DOHH2 (cell line): Measurements from ENCODE around the gene TMEM79.
A peak's percentile ranks its signal among the peaks of the same experiment; 100 is the strongest.

ENCODE experiments used
- H3F3A ChIP-seq: fragments of 200-600 bp; sonication (generic), shearing (Covaris generic); 2 replicates; pipeline ENCODE4 v1.6.0; 2016; ENCODE audit warnings: antibody characterized with exemption, mild to moderate bottlenecking; ENCODE audit not compliant: control insufficient read depth, insufficient read depth
- H3K27ac ChIP-seq: fragments of 200-600 bp; sonication (generic); 2 replicates; pipeline ENCODE4 v1.5.1; 2014; ENCODE audit warnings: low read depth, mild to moderate bottlenecking, low read length, moderate library complexity
- H3K27me3 ChIP-seq: fragments of 200-600 bp; sonication (generic); 2 replicates; pipeline ENCODE4 v1.6.1; 2014; ENCODE audit warnings: mild to moderate bottlenecking, low read length, mixed read lengths; ENCODE audit not compliant: control insufficient read depth
- H3K36me3 ChIP-seq: fragments of 200-600 bp; sonication (generic); 2 replicates; pipeline ENCODE4 v1.6.1; 2014; ENCODE audit warnings: mild to moderate bottlenecking, low read length, moderate library complexity, mixed read lengths; ENCODE audit not compliant: control insufficient read depth
- H3K4me1 ChIP-seq: fragments of 200-600 bp; sonication (generic); 2 replicates; pipeline ENCODE4 v1.6.1; 2014; ENCODE audit warnings: mild to moderate bottlenecking, low read length, mixed read lengths; ENCODE audit not compliant: control insufficient read depth
- H3K4me2 ChIP-seq: fragments of 200-600 bp; sonication (generic); 2 replicates; pipeline ENCODE4 v1.6.0; 2014; ENCODE audit warnings: mild to moderate bottlenecking, low read length, moderate library complexity
- H3K4me3 ChIP-seq: fragments of 200-600 bp; sonication (generic); 2 replicates; pipeline ENCODE4 v1.5.1; 2014; ENCODE audit warnings: mild to moderate bottlenecking, low read length, mixed read lengths
- H3K79me2 ChIP-seq: fragments of 200-600 bp; sonication (generic); 2 replicates; pipeline ENCODE4 v1.6.1; 2014; ENCODE audit warnings: mild to moderate bottlenecking, low read length, mixed read lengths; ENCODE audit not compliant: control insufficient read depth
- H3K9me2 ChIP-seq: fragments of 200-600 bp; sonication (generic); replicated peaks from 2 replicates; pipeline ENCODE4 v1.6.1; 2014; ENCODE audit warnings: mild to moderate bottlenecking, low read length, mixed read lengths; ENCODE audit not compliant: control insufficient read depth
- H3K9me3 ChIP-seq: fragments of 200-600 bp; sonication (generic); 2 replicates; pipeline ENCODE4 v1.6.1; 2014; ENCODE audit warnings: antibody characterized with exemption, low read length, mixed read lengths; ENCODE audit not compliant: control insufficient read depth, insufficient read depth
- H4K20me1 ChIP-seq: fragments of 200-600 bp; sonication (generic); 2 replicates; pipeline ENCODE4 v1.6.0; 2014; ENCODE audit warnings: low read depth, mild to moderate bottlenecking, antibody characterized with exemption, low read length, moderate library complexity; ENCODE audit not compliant: control insufficient read depth, insufficient read depth
- CTCF ChIP-seq: fragments of 200-600 bp; sonication (generic); IDR thresholded peaks from one replicate; pipeline ENCODE4 v1.5.1; 2014; ENCODE audit warnings: antibody characterized with exemption, mild to moderate bottlenecking, low read depth, low read length; ENCODE audit not compliant: poor library complexity, severe bottlenecking
- EZH2phosphoT487 ChIP-seq: fragments of 200-600 bp; sonication (generic); IDR thresholded peaks from 2 replicates; pipeline ENCODE4 v1.6.1; 2017; ENCODE audit warnings: borderline replicate concordance, mild to moderate bottlenecking, antibody characterized with exemption, low read length, moderate library complexity, mixed read lengths

The TMEM79 gene

GRCh38 chr1:156244712-156245111, 39.4 kb upstream of the TMEM79 start:
- H3F3A ChIP-seq: peaks cover 6% of the 10 kb centered on the region
- H3K79me2 ChIP-seq: no peaks in the 10 kb centered on the region
- peak overlapping the region; percentile 74 for H3K4me2 ChIP-seq
- peaks cover 27% of the 10 kb centered on the region for H3K4me1 ChIP-seq
- H3K4me3 ChIP-seq: no peak overlapping the region
- no peak overlapping the region for H3K27ac ChIP-seq
- H3K9me3 ChIP-seq: no peaks in the 10 kb centered on the region
- H3K9me2 ChIP-seq: no peaks in the 10 kb centered on the region
- H4K20me1 ChIP-seq: no peaks in the 10 kb centered on the region
- H3K27me3 ChIP-seq: peaks cover 11% of the 10 kb centered on the region
- H3K36me3 ChIP-seq: peaks cover 8% of the 10 kb centered on the region
- TF ChIP-seq EZH2phosphoT487: no peak
- no peak for TF ChIP-seq CTCF

DNA sequence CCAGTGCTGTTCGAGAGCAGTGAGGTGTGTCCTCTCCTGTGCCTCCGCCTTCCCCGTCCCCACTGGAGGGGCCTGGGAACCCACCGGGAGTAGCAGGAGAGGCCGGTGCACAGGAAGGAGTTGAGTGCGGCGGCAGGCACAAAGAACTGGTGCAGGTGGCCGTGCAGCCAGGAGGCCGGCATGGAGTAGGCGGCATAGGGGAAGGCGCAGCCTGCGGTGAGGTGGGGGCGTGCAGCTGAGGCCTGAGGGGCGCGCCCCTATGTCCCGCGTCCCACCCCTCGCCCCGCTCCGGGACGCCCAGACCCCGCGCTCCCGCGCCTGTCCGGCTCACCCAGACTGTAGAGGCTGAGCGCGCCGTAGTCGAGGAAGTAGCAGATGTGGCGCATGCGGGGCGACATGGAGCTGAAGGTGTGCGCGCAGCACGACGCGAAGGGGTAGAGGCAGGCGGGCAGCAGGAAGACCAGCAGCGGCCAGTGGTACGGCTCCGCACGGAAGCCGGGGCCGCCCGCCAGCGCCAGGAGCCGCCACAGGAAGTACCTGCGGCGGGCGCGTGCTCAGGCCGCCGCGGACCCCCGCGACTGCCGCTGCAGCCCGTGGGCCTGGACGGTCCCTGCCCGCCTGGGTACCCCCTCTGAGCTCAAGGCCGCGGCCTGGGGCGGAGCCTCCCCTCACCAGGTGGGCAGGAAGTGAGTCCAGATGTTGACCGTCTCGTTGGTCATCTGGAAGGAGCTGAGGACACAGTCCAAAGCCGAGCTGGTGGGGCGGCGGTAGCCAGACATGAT, 38.5 kb upstream of the TMEM79 start:
- no peaks in the 10 kb centered on the region for H3K79me2 ChIP-seq
- no peak for TF ChIP-seq CTCF
- TF ChIP-seq EZH2phosphoT487: no peak
- H3K27ac ChIP-seq: no peak overlapping the region
- peak overlapping the region; percentile 64 for H3K4me3 ChIP-seq
- H3K4me1 ChIP-seq: peaks cover 27% of the 10 kb centered on the region
- no peaks in the 10 kb centered on the region for H3K9me3 ChIP-seq
- H3K27me3 ChIP-seq: peaks cover 11% of the 10 kb centered on the region
- H3K36me3 ChIP-seq: peaks cover 14% of the 10 kb centered on the region
- no peaks in the 10 kb centered on the region for H3K9me2 ChIP-seq
- no peaks in the 10 kb centered on the region for H4K20me1 ChIP-seq
- H3K4me2 ChIP-seq: peak overlapping the region; percentile 74
- peaks cover 6% of the 10 kb centered on the region for H3F3A ChIP-seq

- Histone ChIP-seq H3K4me2 (peak overlapping the region; percentile 74), H3K79me2 (no peaks in the 10 kb centered on the region), H3K4me1 (peaks cover 23% of the 10 kb centered on the region), H3K9me3 (no peaks in the 10 kb centered on the region), H3F3A (peaks cover 6% of the 10 kb centered on the region), H3K36me3 (peaks cover 21% of the 10 kb centered on the region), H3K27me3 (peaks cover 11% of the 10 kb centered on the region), H3K27ac (no peak overlapping the region), H3K4me3 (peak overlapping the region; percentile 64), H3K9me2 (no peaks in the 10 kb centered on the region), H4K20me1 (no peaks in the 10 kb centered on the region)
- TF ChIP-seq CTCF (no peak), EZH2phosphoT487 (no peak)
These were observed 37.8 kb upstream of the TMEM79 start for GRCh38 chr1:156246241-156246780.
